Measurements from ENCODE around the gene AOC1.

GRCh38 chr7:150891740-150892139 is 39.4 kb downstream of the AOC1 start:
- TF ChIP-seq, protein P1, sequence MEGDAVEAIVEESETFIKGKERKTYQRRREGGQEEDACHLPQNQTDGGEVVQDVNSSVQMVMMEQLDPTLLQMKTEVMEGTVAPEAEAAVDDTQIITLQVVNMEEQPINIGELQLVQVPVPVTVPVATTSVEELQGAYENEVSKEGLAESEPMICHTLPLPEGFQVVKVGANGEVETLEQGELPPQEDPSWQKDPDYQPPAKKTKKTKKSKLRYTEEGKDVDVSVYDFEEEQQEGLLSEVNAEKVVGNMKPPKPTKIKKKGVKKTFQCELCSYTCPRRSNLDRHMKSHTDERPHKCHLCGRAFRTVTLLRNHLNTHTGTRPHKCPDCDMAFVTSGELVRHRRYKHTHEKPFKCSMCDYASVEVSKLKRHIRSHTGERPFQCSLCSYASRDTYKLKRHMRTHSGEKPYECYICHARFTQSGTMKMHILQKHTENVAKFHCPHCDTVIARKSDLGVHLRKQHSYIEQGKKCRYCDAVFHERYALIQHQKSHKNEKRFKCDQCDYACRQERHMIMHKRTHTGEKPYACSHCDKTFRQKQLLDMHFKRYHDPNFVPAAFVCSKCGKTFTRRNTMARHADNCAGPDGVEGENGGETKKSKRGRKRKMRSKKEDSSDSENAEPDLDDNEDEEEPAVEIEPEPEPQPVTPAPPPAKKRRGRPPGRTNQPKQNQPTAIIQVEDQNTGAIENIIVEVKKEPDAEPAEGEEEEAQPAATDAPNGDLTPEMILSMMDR (IDR thresholded peaks at IDR 0.05), result no peak
- no peak for TF ChIP-seq POLR2A (IDR thresholded peaks at IDR 0.05)
